Kidney (tissue), 14 donors: Measurements from ENCODE around the gene CHST1. TPM values are rescaled to one million over a fixed set of nuclear protein-coding genes. Genes with fewer than 3 reads are reported as not detected.

Experiments used
- DNase-seq, 5 donors: peaks; one replicate each; pipeline ENCODE4 v3.0.0-alpha.2; 2013 to 2020
- FAIRE-seq: peaks from 2 replicates; lab custom pipeline; 2012; peaks lifted over from hg19 to GRCh38; lab: Jason Lieb, UNC
- H3K27ac ChIP-seq, 2 donors: one replicate each; pipeline ENCODE4 v1.7.0; 2013; ENCODE audit warnings: low read depth in 2 of 2, low read length in 2 of 2, inconsistent platforms in 1 of 2
- H3K27me3 ChIP-seq: one replicate; pipeline ENCODE4 v1.7.1; 2013; ENCODE audit warnings: low read length, inconsistent platforms; ENCODE audit not compliant: control insufficient read depth, insufficient read depth
- H3K36me3 ChIP-seq, 3 donors: one replicate each; pipeline versions ENCODE4 v1.7.0 to v1.7.1; 2013; ENCODE audit warnings: low read length in 3 of 3, control low read depth in 1 of 3, inconsistent platforms in 1 of 3; ENCODE audit not compliant: insufficient read depth in 3 of 3, control insufficient read depth in 2 of 3
- H3K4me1 ChIP-seq, 3 donors: one replicate each; pipeline versions ENCODE4 v1.7.0 to v1.7.1; 2013; ENCODE audit warnings: low read length in 3 of 3, inconsistent platforms in 1 of 3, low read depth in 1 of 3; ENCODE audit not compliant: control insufficient read depth in 2 of 3, insufficient read depth in 2 of 3
- H3K4me3 ChIP-seq, 3 donors: one replicate each; pipeline versions ENCODE4 v1.7.0 to v1.8.1; 2013; ENCODE audit warnings: low read length in 3 of 3, control low read depth in 1 of 3, inconsistent platforms in 1 of 3
- H3K9ac ChIP-seq, 3 donors: one replicate each; pipeline versions ENCODE4 v1.7.0 to v1.7.1; 2013; ENCODE audit warnings: low read length in 3 of 3, control low read depth in 1 of 3, inconsistent platforms in 1 of 3
- H3K9me3 ChIP-seq, 3 donors: one replicate each; pipeline versions ENCODE4 v1.7.0 to v1.7.1; 2013; ENCODE audit warnings: low read length in 3 of 3, control low read depth in 1 of 3, inconsistent platforms in 1 of 3; ENCODE audit not compliant: control insufficient read depth in 2 of 3, insufficient read depth in 1 of 3
- intact Hi-C: fragments of 100-400 bp; cut with DNase I; formaldehyde crosslinking; loops from one replicate; pipeline ENCODE4 v1.11.1; 2022
- polyA plus RNA-seq: library from polyadenylated mRNA; stranded (reverse); fragments of 350-450 nt; fragmentation: Illumina TruSeq; extraction: RNeasy Lipid Tissue Mini Kit (QIAGEN cat#74804); gene quantifications from one replicate; pipeline ENCODE4 v1.2.3, GENCODE V29; 2014; ENCODE audit warnings: low read depth, low replicate concordance; ENCODE audit not compliant: insufficient read depth
- total RNA-seq: library from RNA; stranded (reverse); fragmentation: NEBNext Ultra II Directional; extraction: Animal tissue kit (Norgen Biotek cat#: 25700); gene quantifications from one replicate; pipeline ENCODE4 v1.2.1, GENCODE V29; 2021
- TF ChIP-seq, protein P1 (sequence below): IDR thresholded peaks from 3 replicates; pipeline ENCODE4 v1.5.1; 2012; ENCODE audit warnings: mild to moderate bottlenecking, moderate library complexity, borderline replicate concordance; ENCODE audit not compliant: insufficient read depth; ENCODE audit errors: extremely low read depth
- donor health status: control.
- donor health status: control.
- donor health status: control.
- donor health status: control.
- donor health status: control.
- donor health status: DM: yes; HTN: yes; CAD: no.
- donor health status: Normal renal cell carcinoma (clear cell type).

CHST1 gene
- total and polyA plus RNA-seq, 2 donors from 2014 or later, result 2.8 to 2.9 TPM

DNA sequence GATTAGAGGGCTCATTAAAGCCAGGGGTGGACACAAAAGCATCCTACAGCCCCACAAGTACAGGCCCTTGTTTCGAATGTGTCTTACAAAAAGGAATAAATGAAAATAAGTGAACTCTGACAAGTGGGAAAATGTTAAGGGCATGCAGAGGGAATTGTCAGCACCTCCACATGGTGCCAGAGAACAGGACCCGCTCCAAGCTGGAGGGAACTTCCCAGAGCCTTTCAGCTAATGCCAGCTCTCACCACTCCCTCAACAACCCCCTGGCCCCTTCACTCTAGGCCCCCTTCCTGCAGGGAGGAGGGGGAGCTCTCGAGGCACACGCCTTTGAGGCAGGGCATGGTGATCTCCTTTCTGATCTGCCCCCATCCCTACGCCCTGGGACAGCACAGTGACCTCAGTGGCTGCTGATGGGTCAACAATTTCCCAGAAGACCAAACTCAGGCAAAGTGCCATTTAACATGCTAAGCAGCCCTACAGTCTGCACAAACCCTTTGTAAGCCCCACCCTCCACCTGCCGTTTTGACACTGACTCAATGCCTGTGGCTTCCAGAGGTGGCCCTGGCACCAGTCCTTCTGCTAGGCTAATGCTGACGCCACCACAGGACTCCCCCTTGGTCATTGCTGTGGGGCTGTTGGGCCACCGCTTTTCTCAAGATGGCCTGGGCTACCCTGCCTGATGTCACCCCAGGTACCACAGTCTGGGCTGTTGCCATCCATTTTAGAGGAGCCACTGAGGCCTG lies 12.5 kb upstream of the CHST1 start:
- H3K4me1 ChIP-seq, result no peaks in the 10 kb centered on the region
- H3K36me3 ChIP-seq, result no peaks in the 10 kb centered on the region
- no peaks in the 10 kb centered on the region for H3K27me3 ChIP-seq
- TF ChIP-seq, protein P1, sequence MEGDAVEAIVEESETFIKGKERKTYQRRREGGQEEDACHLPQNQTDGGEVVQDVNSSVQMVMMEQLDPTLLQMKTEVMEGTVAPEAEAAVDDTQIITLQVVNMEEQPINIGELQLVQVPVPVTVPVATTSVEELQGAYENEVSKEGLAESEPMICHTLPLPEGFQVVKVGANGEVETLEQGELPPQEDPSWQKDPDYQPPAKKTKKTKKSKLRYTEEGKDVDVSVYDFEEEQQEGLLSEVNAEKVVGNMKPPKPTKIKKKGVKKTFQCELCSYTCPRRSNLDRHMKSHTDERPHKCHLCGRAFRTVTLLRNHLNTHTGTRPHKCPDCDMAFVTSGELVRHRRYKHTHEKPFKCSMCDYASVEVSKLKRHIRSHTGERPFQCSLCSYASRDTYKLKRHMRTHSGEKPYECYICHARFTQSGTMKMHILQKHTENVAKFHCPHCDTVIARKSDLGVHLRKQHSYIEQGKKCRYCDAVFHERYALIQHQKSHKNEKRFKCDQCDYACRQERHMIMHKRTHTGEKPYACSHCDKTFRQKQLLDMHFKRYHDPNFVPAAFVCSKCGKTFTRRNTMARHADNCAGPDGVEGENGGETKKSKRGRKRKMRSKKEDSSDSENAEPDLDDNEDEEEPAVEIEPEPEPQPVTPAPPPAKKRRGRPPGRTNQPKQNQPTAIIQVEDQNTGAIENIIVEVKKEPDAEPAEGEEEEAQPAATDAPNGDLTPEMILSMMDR, result no peak
- DNase-seq (peak in 1 of 5 donors; percentile 32), FAIRE-seq (no peak)
- intact Hi-C loops, result no loop called here
- no peak overlapping the region for H3K9ac ChIP-seq
- H3K9me3 ChIP-seq, result no peaks in the 10 kb centered on the region
- H3K27ac ChIP-seq, result no peak overlapping the region
- no peak overlapping the region for H3K4me3 ChIP-seq

DNA sequence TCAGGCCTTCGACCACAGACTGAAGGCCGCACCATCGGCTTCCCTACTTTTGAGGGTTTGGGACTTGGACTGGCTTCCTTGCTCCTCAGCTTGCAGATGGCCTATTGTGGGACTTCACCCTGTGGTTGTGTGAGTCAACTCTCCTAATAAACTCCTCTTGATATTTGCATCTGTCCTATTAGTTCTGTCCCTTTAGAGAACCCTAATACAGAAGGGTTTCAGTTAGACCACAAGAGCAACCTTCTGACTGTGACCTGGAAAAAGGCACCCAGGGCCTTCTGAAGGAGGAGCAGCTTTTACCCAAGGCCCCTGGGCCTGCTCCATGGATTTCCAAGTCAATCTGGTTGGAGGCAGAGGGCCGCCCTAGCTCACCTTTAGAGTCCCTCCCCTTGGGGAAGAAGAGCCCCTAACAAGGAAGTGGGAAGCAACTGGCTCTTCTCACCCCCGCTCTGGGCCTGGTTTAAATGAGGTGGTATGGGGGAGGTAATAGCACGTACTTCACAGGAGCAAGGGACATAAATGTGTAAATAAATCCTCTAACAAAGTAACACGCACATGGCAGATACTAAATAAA lies 11.2 kb upstream of the CHST1 start:
- FAIRE-seq (no peak), DNase-seq (peak in 1 of 5 donors; percentile 10)
- H3K27me3 ChIP-seq, result no peaks in the 10 kb centered on the region
- H3K36me3 ChIP-seq, result no peaks in the 10 kb centered on the region
- no peak overlapping the region for H3K4me3 ChIP-seq
- intact Hi-C loops, result no loop called here
- no peaks in the 10 kb centered on the region for H3K9me3 ChIP-seq
- H3K4me1 ChIP-seq, result no peaks in the 10 kb centered on the region
- no peak overlapping the region for H3K9ac ChIP-seq
- H3K27ac ChIP-seq, result no peak overlapping the region
- TF ChIP-seq, protein P1, result no peak

DNA sequence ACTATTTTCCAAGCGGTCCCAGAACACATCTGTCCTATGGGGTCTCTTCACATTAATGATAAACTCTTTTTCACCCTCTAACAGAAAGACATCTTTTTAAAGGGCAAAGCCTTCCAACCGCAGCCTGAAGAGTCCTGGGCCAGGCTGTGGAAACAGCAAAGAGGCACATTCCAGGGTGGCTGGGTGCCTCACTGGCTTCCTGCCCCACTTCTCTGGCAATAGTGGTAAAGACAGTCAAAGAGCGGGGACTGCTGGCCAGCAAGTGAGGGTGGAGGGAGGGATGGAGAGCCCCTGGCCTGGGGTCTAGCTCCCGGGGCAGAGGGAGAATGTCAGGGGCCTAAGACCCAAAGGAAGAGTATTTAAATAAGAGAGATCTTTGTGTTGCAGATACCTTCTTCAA lies 10.2 kb upstream of the CHST1 start:
- no peaks in the 10 kb centered on the region for H3K36me3 ChIP-seq
- no peak overlapping the region for H3K4me3 ChIP-seq
- no peak overlapping the region for H3K27ac ChIP-seq
- no peaks in the 10 kb centered on the region for H3K9me3 ChIP-seq
- H3K4me1 ChIP-seq, result no peaks in the 10 kb centered on the region
- intact Hi-C loops, result no loop called here
- DNase-seq, result peak in 1 of 5 donors; percentile 26
- TF ChIP-seq, protein P1, result no peak
- no peaks in the 10 kb centered on the region for H3K27me3 ChIP-seq
- no peak for FAIRE-seq
- no peak overlapping the region for H3K9ac ChIP-seq
